ENCODE results near the gene LEMD3.
"Not testable (repeated sequence)": the region's sequence is repeated elsewhere in the genome, so short reads cannot be mapped to it uniquely, and the experiment has no call there.

LEMD3 gene

DNA sequence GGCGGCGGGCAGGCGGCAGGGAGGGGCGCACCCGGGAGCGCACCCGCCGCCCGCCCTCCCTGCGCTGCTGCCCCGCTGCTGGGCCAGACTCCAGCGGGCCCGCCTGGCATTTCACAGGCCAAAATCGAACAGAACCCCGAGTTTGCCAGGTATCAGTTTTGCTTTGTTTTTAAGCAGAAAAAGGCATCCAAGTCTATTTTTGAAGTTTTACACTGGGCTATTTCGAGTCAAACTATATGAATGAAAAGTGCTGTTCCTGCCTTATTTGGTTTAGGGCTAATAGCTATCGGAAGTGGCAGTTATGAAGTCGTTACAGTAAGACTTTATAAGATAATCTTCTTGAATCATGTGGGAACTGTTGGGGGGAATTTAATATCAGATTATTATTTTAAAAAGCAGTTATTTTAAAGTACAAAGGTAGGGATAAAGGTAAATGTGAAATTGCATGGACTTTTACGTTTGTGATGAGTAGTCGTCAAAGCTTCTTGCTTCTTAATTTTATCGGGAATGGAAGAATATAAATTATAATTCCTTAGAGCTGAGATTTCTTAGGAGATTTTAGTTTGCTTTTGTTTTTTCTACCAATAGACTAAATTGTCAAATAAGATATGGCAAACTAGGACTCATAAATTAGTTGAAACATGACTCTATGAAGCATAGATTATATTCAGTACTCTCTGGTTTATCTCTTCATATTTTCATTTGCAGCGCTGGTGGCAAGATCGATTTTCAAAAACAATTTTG, 110.2 kb downstream of the LEMD3 start:
- DNase-seq = peak; percentile 35

DNA sequence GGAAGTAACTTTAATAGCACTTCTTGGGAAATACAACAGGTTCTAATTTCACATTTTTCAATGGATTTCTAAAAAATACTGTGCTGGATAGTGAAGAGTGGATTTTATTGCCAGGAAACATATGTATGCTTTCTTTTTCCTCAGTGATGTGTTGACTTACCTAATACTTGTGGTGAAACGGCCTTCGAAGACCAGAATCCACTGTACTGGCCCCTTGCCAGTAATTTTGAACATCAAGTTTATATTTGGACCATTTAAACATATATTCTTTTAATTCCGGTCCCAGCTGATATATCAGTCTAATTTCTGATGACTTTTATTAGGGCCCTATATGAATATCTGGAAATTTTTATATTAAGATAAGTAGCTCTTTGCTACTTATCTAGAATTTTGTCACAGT, 110.9 kb downstream of the LEMD3 start:
- peak; percentile 32 for DNase-seq

DNA sequence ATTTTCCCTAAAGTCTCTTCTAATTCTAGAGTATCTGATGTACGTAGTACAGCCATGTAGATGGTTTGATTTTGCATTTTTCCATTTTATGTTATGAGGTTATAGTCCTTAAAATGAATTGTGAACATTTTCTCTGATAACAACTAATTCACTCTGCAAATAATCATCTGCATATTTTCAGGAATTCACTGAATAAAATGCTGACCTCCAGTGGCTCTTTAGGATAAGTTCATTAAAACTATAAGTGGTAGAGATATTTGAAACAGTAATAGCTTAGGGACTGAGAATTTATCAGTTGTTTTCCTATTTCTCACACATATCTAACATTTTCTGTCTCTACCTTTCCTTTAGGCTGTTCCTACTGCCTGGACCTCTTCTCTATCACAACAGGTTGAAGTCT, 113.5 kb downstream of the LEMD3 start:
- peak; percentile 18 for DNase-seq

- not testable (repeated sequence) for DNase-seq
These were observed 116.1 kb downstream of the LEMD3 start for GRCh38 chr12:65285532-65285931.

DNA sequence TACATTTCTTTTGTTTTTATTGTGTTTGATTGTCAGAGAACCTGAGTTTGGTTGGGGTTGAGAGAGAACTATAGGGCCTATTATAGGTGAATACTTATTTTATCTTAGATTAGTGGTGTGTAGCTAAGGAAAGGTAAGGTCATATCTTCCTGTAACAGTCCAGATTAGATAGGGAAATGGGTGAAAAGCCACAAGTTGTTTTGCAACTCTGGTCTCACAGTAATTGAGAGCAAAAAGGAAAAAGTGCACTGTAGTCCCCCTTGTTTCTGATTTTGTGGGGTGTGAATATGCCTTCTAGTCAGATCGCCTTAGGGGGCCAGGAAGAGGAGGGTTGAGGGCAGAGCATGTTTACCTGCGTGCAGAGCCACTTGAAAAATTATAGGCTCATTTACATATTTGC, 118.0 kb downstream of the LEMD3 start:
- no peak for DNase-seq

DNA sequence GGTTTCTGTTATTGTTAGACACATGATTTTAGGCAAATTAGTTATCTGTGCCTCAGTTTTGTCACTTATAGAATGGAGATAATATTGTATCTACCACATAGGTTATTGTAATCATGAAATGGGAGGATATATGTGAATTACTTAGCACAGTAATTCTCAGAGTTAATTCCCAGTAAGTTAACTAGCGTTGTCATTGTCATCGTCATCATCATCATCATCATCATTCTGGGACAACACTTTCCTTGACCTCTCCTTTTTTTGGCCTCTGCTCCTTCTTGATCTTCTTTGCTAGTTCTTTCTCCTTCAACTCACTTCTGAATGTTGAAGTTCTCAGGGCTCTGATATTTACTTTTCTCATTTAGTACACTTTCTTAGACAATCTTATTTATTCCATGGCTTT, 122.9 kb downstream of the LEMD3 start:
- DNase-seq = no peak

DNA sequence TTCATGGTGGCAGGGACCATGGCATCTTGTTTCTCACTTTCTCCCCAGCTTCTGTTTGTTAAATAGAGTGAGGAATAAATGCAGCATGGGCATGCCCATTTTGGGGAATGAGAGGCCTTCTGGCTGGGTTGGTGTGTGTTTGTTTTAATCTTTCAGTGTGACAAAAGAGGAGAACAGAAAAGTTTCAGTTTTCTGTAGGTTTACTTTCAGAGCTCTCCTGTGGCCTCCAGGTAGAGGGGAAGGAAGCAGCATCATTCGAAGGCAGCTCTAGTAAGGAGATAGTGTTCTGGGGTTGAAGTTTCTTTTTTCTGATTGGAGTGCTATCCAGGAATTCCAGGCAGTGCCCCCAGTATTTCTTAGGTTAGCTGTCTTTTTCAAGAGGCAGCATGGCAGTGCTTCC, 124.4 kb downstream of the LEMD3 start:
- DNase-seq = no peak

DNA sequence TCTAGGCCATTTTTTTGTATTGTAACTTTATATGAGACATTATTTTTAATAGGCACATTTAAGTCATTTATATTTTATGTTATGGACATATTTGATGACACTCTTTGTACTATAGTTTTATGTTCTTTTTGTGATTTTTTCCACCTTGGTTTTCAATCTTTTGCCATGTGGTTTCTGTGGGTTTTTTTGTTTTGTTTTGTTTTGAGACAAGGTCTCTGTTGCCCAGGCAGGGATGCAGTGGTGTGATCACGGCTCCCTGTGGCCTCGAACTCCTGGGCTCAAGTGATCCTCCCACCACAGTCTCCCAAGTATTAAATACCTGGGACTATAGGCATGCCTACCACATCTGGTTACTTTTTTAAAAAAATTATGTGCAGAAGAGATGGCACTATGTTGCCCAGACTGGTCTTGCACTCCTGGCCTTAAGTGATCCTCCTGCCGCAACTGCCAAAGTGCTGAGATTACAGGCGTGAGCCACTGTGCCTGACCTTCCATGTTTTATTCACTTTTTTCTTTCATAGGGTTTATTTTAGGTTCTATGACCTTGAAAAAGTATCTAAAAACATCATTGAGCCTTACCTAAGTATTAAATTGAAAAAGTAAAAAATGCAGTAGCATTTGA, 125.4 kb downstream of the LEMD3 start:
- no peak for DNase-seq

DNA sequence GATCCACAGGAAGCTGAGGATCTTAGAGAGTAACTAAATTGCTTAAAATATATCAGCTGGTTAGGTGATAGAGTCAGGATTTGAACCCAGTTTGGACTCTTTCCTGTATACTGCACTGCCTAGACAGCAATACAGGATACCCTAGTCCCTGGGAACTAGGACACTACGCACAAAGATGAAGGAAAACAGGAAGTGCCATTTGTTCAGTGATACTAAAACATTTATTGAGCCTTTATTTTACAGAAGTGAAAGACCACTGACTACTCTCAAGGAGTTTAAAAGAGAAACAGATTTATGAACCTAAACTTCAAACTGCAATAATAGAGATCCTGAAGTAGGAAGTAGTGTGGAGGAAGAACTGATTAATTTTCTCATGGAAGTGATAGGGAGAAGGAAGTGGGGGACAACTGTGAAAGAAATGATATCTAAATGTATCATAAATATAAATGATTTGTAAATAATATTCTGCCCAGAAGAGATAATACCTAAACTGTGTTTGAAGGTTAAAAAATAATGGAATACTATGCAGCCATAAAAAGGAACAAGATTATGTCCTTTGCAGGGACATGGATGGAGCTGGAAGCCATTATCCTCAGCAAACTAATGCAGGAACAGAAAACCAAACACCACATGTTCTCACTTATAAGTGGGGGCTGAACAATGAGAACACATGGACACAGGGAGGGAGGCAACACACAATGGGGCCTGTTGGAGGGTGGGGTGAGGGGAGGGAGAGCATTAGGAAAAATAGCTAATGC, 127.3 kb downstream of the LEMD3 start:
- no peak for DNase-seq

Measured in hematopoietic multipotent progenitor cell treated with erythropoietin and hydrocortisone succinate and interleukin-3 and kit ligand, for 8 days (in vitro differentiated cells).